Glutamatergic neuron (in vitro differentiated cells): ENCODE measurements around the gene SHB. TPM values are rescaled to one million over a fixed set of nuclear protein-coding genes. Genes with fewer than 3 reads are reported as not detected.

ENCODE experiments used
- DNase-seq: peaks from one replicate; pipeline ENCODE4 v3.0.0; 2022
- H3K27ac Mint-ChIP-seq: one replicate; pipeline ENCODE4 v1.8.0; 2020; ENCODE audit warnings: mild to moderate bottlenecking, mixed read lengths, inconsistent platforms; ENCODE audit not compliant: unreplicated experiment
- H3K27me3 Mint-ChIP-seq: one replicate; pipeline ENCODE4 v1.8.0; 2020; ENCODE audit warnings: mild to moderate bottlenecking, moderate library complexity, mixed read lengths, inconsistent platforms; ENCODE audit not compliant: unreplicated experiment
- H3K36me3 Mint-ChIP-seq: one replicate; pipeline ENCODE4 v1.8.0; 2020; ENCODE audit warnings: mild to moderate bottlenecking, mixed read lengths, inconsistent platforms; ENCODE audit not compliant: unreplicated experiment
- H3K4me1 Mint-ChIP-seq: one replicate; pipeline ENCODE4 v1.8.0; 2020; ENCODE audit warnings: mild to moderate bottlenecking, low read depth, mixed read lengths, inconsistent platforms; ENCODE audit not compliant: unreplicated experiment
- H3K4me3 Mint-ChIP-seq: one replicate; pipeline ENCODE4 v1.8.0; 2020; ENCODE audit warnings: mild to moderate bottlenecking, mixed read lengths, inconsistent platforms; ENCODE audit not compliant: unreplicated experiment
- H3K9me3 Mint-ChIP-seq: one replicate; pipeline ENCODE4 v1.8.0; 2020; ENCODE audit warnings: mild to moderate bottlenecking, moderate library complexity, mixed read lengths, inconsistent platforms; ENCODE audit not compliant: unreplicated experiment
- CTCF ChIP-seq: fragments of 200-600 bp; sonication (generic); IDR thresholded peaks from one replicate; pipeline ENCODE4 v1.5.0; 2021; ENCODE audit not compliant: partially characterized antibody, unreplicated experiment
- total RNA-seq: library from RNA; stranded (reverse); fragmentation: NEBNext Ultra II Directional; extraction: Animal tissue kit (Norgen Biotek cat#: 25700); gene quantifications from one replicate; pipeline ENCODE4 v1.2.1, GENCODE V29; 2021; ENCODE audit not compliant: unreplicated experiment

Gene SHB
- total RNA-seq, 1 donor from 2014 or later = 31.7 TPM

DNA sequence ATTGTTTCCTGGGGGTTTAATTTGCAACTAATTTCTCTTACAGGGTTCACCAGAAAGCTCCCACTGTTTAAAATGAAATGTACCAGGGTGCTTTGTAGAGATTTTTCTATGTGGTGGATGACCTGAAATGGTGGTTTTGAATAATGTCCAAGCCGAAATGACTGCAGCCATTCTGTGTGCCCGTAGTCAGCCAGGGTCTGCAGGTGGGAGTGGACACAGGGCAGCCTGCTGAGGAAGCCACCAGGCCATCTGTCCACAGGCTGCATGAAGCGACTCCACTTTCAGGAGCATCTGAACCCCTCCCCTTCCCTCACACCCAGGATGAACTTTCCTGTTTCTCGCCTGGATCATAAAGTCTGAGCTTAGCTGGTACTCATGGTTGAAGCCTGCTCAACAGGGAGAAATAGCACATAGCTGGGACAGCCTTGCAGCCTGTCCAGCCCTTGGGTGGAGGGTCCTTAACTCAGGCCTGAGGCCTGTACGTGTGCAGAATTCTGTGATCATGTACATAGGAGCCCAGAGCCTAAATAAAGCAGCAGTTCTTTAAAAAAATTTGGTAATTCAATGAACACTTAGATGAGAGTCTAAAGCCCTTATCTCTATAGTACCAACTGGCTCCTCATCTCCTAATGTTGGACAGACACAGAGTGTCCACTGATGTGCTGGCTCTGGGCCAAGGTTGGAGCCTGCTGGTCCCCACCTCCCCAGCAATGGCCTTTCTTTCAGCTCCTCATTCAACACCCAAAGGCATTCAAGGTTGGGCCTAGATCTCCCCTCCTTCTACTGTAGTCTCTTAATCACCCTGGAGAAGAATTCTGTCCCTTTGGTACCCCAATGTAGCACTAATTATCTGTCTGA is 72.8 kb downstream of the SHB start:
- peaks cover 40% of the 10 kb centered on the region for H3K9me3 Mint-ChIP-seq
- TF ChIP-seq CTCF = no peak
- no peak for DNase-seq
- peaks cover 31% of the 10 kb centered on the region for H3K27me3 Mint-ChIP-seq
- H3K36me3 Mint-ChIP-seq = no peaks in the 10 kb centered on the region
- H3K4me1 Mint-ChIP-seq = peaks cover 69% of the 10 kb centered on the region
- peak overlapping the region; percentile 99 for H3K27ac Mint-ChIP-seq
- peak overlapping the region; percentile 61 for H3K4me3 Mint-ChIP-seq

DNA sequence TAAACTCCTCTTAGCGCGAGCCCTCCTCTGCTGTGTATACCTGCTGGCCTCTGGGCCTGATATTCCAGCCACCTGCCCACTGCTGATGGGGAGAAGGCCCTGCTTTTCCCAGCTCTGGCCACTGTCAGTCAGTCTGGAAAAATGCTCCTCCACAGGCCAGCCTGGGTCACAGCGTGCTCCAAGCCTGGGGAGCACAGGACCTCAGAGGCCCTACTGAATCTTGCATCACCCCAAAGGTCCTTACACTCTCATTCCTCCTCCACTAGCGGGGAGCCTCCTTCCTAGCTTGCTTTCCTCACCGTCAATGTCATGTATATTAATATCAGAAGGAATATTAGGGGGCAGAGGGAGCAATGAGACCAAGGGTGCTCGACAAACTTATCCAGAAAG is 73.7 kb downstream of the SHB start:
- H3K36me3 Mint-ChIP-seq = no peaks in the 10 kb centered on the region
- H3K9me3 Mint-ChIP-seq = peaks cover 40% of the 10 kb centered on the region
- no peak for TF ChIP-seq CTCF
- no peak for DNase-seq
- peak overlapping the region; percentile 99 for H3K27ac Mint-ChIP-seq
- peak overlapping the region; percentile 61 for H3K4me3 Mint-ChIP-seq
- peaks cover 34% of the 10 kb centered on the region for H3K27me3 Mint-ChIP-seq
- peaks cover 75% of the 10 kb centered on the region for H3K4me1 Mint-ChIP-seq

DNA sequence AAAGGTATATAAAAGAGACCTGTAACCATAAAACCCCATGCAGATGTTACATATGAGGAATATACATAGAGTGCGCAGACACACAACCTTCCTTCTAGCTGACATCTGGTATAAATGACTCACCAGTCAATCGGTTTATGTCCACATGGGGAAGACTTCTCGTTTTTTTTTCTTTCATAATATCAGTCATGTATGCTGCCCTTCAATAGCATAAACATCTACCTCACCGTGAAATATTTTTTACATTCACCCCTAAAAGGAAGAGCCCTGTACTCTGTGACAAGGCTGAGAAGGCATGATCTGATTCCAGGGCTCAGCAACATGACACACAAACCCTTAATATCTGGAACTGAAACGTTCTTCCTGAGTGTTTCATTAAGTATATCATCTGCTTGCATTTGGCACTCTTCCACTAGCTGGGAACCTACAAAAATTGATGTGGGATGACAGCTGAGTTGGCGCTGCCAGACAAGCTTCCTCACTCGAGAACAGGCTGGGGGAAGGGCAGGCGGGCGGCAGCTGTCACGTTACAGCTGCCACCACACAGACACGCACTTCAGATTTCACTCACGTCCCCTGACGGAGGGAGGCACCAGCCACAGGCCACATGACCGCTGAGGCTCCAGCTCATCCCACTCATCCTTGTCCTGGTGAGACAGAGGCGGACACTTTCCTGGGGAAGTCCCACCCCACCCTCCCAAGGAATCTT is 74.2 kb downstream of the SHB start:
- no peaks in the 10 kb centered on the region for H3K36me3 Mint-ChIP-seq
- peak; percentile 82 for DNase-seq
- no peak for TF ChIP-seq CTCF
- peaks cover 38% of the 10 kb centered on the region for H3K9me3 Mint-ChIP-seq
- H3K4me3 Mint-ChIP-seq = peak overlapping the region; percentile 76
- peak overlapping the region; percentile 99 for H3K27ac Mint-ChIP-seq
- H3K4me1 Mint-ChIP-seq = peaks cover 76% of the 10 kb centered on the region
- H3K27me3 Mint-ChIP-seq = peaks cover 34% of the 10 kb centered on the region

DNA sequence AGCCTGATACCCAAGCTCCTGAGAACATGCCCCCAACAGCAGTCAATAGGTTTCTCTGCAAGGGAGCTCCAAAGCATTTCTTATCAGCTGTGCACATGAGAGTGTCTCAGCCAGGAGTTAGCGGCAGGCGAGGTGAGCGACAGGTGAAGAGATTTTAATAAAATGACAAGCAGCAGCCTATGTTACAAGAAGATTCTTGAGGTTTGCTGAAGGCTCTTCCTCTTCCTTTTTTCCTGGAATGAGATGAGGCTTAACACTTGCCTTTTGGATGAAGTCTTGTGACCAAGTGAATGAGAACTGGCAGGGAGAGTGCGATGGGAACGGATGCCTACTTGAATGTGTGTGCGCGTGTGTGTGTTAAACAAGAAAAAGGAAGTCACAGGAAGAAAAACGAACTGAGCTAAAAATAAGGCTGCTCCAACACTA is 76.1 kb downstream of the SHB start:
- DNase-seq = no peak
- H3K4me1 Mint-ChIP-seq = peaks cover 72% of the 10 kb centered on the region
- peaks cover 39% of the 10 kb centered on the region for H3K9me3 Mint-ChIP-seq
- H3K27ac Mint-ChIP-seq = peak overlapping the region; percentile 64
- peak overlapping the region; percentile 18 for H3K4me3 Mint-ChIP-seq
- H3K36me3 Mint-ChIP-seq = peaks cover 8% of the 10 kb centered on the region
- H3K27me3 Mint-ChIP-seq = peaks cover 36% of the 10 kb centered on the region
- TF ChIP-seq CTCF = no peak

DNA sequence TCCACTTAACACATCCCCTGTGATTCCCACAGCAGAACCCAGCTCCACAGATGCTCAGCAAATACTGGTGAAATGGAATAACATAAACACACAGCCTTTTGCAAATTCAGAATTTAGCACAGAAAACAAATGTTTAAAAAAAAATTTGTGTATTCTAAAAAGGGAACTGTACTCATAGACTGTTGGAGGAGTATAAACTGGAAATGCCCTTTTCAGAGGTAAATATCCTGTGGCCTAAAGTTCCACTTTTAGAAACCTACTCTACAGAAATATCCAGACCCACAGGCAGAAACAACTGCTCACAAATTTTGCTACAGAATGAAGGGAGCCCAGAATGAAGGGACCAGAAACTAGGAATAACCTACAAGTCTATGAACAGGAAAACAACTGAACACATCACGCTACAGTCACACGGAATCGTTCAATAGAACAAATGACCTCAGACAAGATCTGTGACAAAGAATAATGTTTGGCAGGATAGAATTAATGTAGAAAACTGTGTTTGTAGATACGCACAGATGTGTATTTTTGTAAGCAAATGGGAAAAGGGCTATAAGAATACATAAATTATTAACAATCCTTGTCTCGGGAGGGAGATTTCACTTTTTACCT is 78.5 kb downstream of the SHB start:
- H3K27me3 Mint-ChIP-seq = peaks cover 24% of the 10 kb centered on the region
- H3K9me3 Mint-ChIP-seq = peaks cover 19% of the 10 kb centered on the region
- peaks cover 53% of the 10 kb centered on the region for H3K4me1 Mint-ChIP-seq
- peaks cover 8% of the 10 kb centered on the region for H3K36me3 Mint-ChIP-seq
- DNase-seq = no peak
- peak overlapping the region; percentile 53 for H3K27ac Mint-ChIP-seq
- H3K4me3 Mint-ChIP-seq = no peak overlapping the region
- TF ChIP-seq CTCF = no peak
